Measurements from ENCODE around the gene FAM9B.
"Not testable (repeated sequence)": the region's sequence is repeated elsewhere in the genome, so short reads cannot be mapped to it uniquely, and the experiment has no call there.

The FAM9B gene

GRCh38 chrX:9037296-9037695, 3.4 kb upstream of the FAM9B start:
- DNase-seq (ENCODE audit: low spot score): no peak
- TF ChIP-seq CTCF (IDR thresholded peaks at IDR 0.05; ENCODE audit: extremely low read depth, insufficient read depth, missing control alignments): no peak
- in situ Hi-C loops (cut with MboI; ENCODE audit: low pct_unique_long_range_greater_than_20kb, low sequenced_read_pairs, unreplicated experiment): no loop called here

GRCh38 chrX:9033586-9033985, 341 bp downstream of the FAM9B start:
- DNase-seq (ENCODE audit: low spot score): no peak
- TF ChIP-seq CTCF (IDR thresholded peaks at IDR 0.05; ENCODE audit: extremely low read depth, insufficient read depth, missing control alignments): no peak
- in situ Hi-C loops (cut with MboI; ENCODE audit: low pct_unique_long_range_greater_than_20kb, low sequenced_read_pairs, unreplicated experiment): no loop called here

- peak; percentile 10 for DNase-seq (ENCODE audit: low spot score)
- no peak for TF ChIP-seq CTCF (IDR thresholded peaks at IDR 0.05; ENCODE audit: extremely low read depth, insufficient read depth, missing control alignments)
- in situ Hi-C loops (cut with MboI; ENCODE audit: low pct_unique_long_range_greater_than_20kb, low sequenced_read_pairs, unreplicated experiment): no loop called here
Measured at GRCh38 chrX:9033179-9033578, 748 bp downstream of the FAM9B start.

- in situ Hi-C loops (cut with MboI; ENCODE audit: low pct_unique_long_range_greater_than_20kb, low sequenced_read_pairs, unreplicated experiment): no loop called here
- no peak for TF ChIP-seq CTCF (IDR thresholded peaks at IDR 0.05; ENCODE audit: extremely low read depth, insufficient read depth, missing control alignments)
- DNase-seq (ENCODE audit: low spot score): no peak
Measured at GRCh38 chrX:9023293-9023692, 10.6 kb downstream of the FAM9B start.

GRCh38 chrX:9019151-9019550, 14.8 kb downstream of the FAM9B start:
- no peak for DNase-seq (ENCODE audit: low spot score)
- in situ Hi-C loops (cut with MboI; ENCODE audit: low pct_unique_long_range_greater_than_20kb, low sequenced_read_pairs, unreplicated experiment): no loop called here
- no peak for TF ChIP-seq CTCF (IDR thresholded peaks at IDR 0.05; ENCODE audit: extremely low read depth, insufficient read depth, missing control alignments)

GRCh38 chrX:9018332-9018731, 15.6 kb downstream of the FAM9B start:
- DNase-seq (ENCODE audit: low spot score); in situ Hi-C loops (cut with MboI; ENCODE audit: low pct_unique_long_range_greater_than_20kb, low sequenced_read_pairs, unreplicated experiment): not testable (repeated sequence)

GRCh38 chrX:9003041-9003440, 30.9 kb downstream of the FAM9B start:
- in situ Hi-C loops (cut with MboI; ENCODE audit: low pct_unique_long_range_greater_than_20kb, low sequenced_read_pairs, unreplicated experiment): no loop called here
- TF ChIP-seq CTCF (IDR thresholded peaks at IDR 0.05; ENCODE audit: extremely low read depth, insufficient read depth, missing control alignments): no peak
- DNase-seq (ENCODE audit: low spot score): no peak

Data from GM13977 (cell line).